Suprapubic skin (tissue), 3 donors: ENCODE results near the gene TUBA1C.

Source experiments
- CTCF ChIP-seq, 2 donors: fragments of 200-600 bp in 1 of 2; fragments of 450-650 bp in 1 of 2; sonication (generic) in 1 of 2; IDR thresholded peaks; one replicate each; pipeline ENCODE4 v1.5.1; 2016 to 2019; ENCODE audit warnings: antibody characterized with exemption in 2 of 2, mild to moderate bottlenecking in 1 of 2, moderate library complexity in 1 of 2
- POLR2A ChIP-seq, 2 donors: fragments of 450-650 bp; IDR thresholded peaks; one replicate each; pipeline ENCODE4 v1.6.1; 2017; ENCODE audit warnings: antibody characterized with exemption in 2 of 2, mild to moderate bottlenecking in 2 of 2, moderate library complexity in 2 of 2

- TF ChIP-seq CTCF (IDR thresholded peaks at IDR 0.05) (no peak), POLR2A (IDR thresholded peaks at IDR 0.05) (no peak)
Observed at GRCh38 chr12:49274396-49275069, 9.7 kb downstream of the TUBA1C start.
